Suppressor macrophage treated with lipopolysaccharide for 4 hours (primary cell): ENCODE results near the gene C1QTNF8.

Experiments used
- DNase-seq: peaks from one replicate; pipeline ENCODE4 v3.0.0-alpha.2; 2020

C1QTNF8 gene

GRCh38 chr16:1073566-1074378, 22.3 kb downstream of the C1QTNF8 start:
- DNase-seq, result no peak

- no peak for DNase-seq
These were observed 22.8 kb downstream of the C1QTNF8 start for GRCh38 chr16:1073262-1073558.

GRCh38 chr16:1072526-1073261, 23.4 kb downstream of the C1QTNF8 start, which contains the start of gene SSTR5:
Gene SSTR5 (plus strand): TSS chr16:1072747. CDS start chr16:1078869, 6,122 bp downstream.
- no peak for DNase-seq

GRCh38 chr16:1071561-1072225, 24.4 kb downstream of the C1QTNF8 start:
- DNase-seq, result no peak

- DNase-seq, result no peak
These were observed 25.1 kb downstream of the C1QTNF8 start for GRCh38 chr16:1070864-1071408.

- no peak for DNase-seq
These were observed 25.8 kb downstream of the C1QTNF8 start for GRCh38 chr16:1070084-1070863.

- DNase-seq, result no peak
These were observed 26.9 kb downstream of the C1QTNF8 start for GRCh38 chr16:1069154-1069553.

- DNase-seq, result no peak
These were observed 27.6 kb downstream of the C1QTNF8 start for GRCh38 chr16:1068451-1068850.

GRCh38 chr16:1067629-1068028, 28.4 kb downstream of the C1QTNF8 start:
- DNase-seq, result no peak

- DNase-seq, result no peak
These were observed 29.4 kb downstream of the C1QTNF8 start for GRCh38 chr16:1066584-1067172.

- DNase-seq, result no peak
These were observed 30.4 kb downstream of the C1QTNF8 start for GRCh38 chr16:1065469-1066128.

- DNase-seq, result no peak
These were observed 32.3 kb downstream of the C1QTNF8 start for GRCh38 chr16:1063728-1064127.

- DNase-seq, result no peak
These were observed 33.1 kb downstream of the C1QTNF8 start for GRCh38 chr16:1062895-1063294.

- no peak for DNase-seq
These were observed 34.1 kb downstream of the C1QTNF8 start for GRCh38 chr16:1061769-1062505.

GRCh38 chr16:1060416-1061340, 35.4 kb downstream of the C1QTNF8 start:
- DNase-seq, result no peak

- DNase-seq, result no peak
These were observed 36.7 kb downstream of the C1QTNF8 start for GRCh38 chr16:1059310-1059709.

GRCh38 chr16:1058216-1058615, 37.8 kb downstream of the C1QTNF8 start:
- DNase-seq, result no peak

GRCh38 chr16:1057252-1057932, 38.7 kb downstream of the C1QTNF8 start:
- peak; percentile 56 for DNase-seq

- DNase-seq, result no peak
These were observed 39.8 kb downstream of the C1QTNF8 start for GRCh38 chr16:1056196-1056595.
